Keratinocyte (primary cell): ENCODE measurements around the gene TERT. TPM values are rescaled to one million over a fixed set of nuclear protein-coding genes. Genes with fewer than 3 reads are reported as not detected.

Experiments used
- DNase-seq: peaks from one replicate; pipeline ENCODE4 v3.0.0-alpha.2; 2011; ENCODE audit warnings: low read depth, missing footprints, low spot score
- FAIRE-seq: peaks from 2 replicates; lab custom pipeline; 2011; peaks lifted over from hg19 to GRCh38; lab: Jason Lieb, UNC
- H2AFZ ChIP-seq: 2 replicates; pipeline ENCODE4 v1.6.0; 2012; ENCODE audit warnings: low read length, control low read depth, inconsistent platforms; ENCODE audit not compliant: control insufficient read depth
- H3K27ac ChIP-seq: 2 replicates; pipeline ENCODE4 v1.5.1; 2011; ENCODE audit warnings: low read length; ENCODE audit not compliant: control insufficient read depth, insufficient read depth
- H3K27me3 ChIP-seq: 3 replicates; pipeline ENCODE4 v1.6.0; 2011; ENCODE audit warnings: low read length; ENCODE audit not compliant: control insufficient read depth, insufficient read depth; ENCODE audit errors: extremely low read depth
- H3K36me3 ChIP-seq, 2 experiments: 2 replicates in 1 of 2; 3 replicates in 1 of 2; pipeline ENCODE4 v1.5.1; 2011; ENCODE audit warnings: low read length in 2 of 2, mild to moderate bottlenecking in 1 of 2; ENCODE audit not compliant: control insufficient read depth in 2 of 2, insufficient read depth in 2 of 2; ENCODE audit errors: extremely low read depth in 1 of 2
- H3K4me1 ChIP-seq: 3 replicates; pipeline ENCODE4 v1.5.1; 2011; ENCODE audit warnings: low read length; ENCODE audit not compliant: control insufficient read depth, insufficient read depth; ENCODE audit errors: extremely low read depth
- H3K4me2 ChIP-seq: 3 replicates; pipeline ENCODE4 v1.6.0; 2011; ENCODE audit warnings: low read depth, low read length; ENCODE audit not compliant: control insufficient read depth, insufficient read depth; ENCODE audit errors: extremely low read depth
- H3K4me3 ChIP-seq, 3 experiments: fragments of 200-600 bp in 1 of 3; sonication (generic) in 1 of 3; 2 replicates in 2 of 3; 3 replicates in 1 of 3; pipeline ENCODE4 v1.5.1; 2011 to 2016; ENCODE audit warnings: low read length in 3 of 3, mild to moderate bottlenecking in 3 of 3, control low read depth in 2 of 3, inconsistent platforms in 1 of 3, low read depth in 1 of 3, mixed read lengths in 1 of 3, mixed run types in 1 of 3, moderate library complexity in 1 of 3; ENCODE audit not compliant: control insufficient read depth in 2 of 3, insufficient read depth in 2 of 3; ENCODE audit errors: extremely low read depth in 1 of 3
- H3K79me2 ChIP-seq: 2 replicates; pipeline ENCODE4 v1.6.0; 2012; ENCODE audit warnings: low read length; ENCODE audit not compliant: control insufficient read depth, insufficient read depth
- H3K9ac ChIP-seq: 3 replicates; pipeline ENCODE4 v1.6.0; 2011; ENCODE audit warnings: low read length; ENCODE audit not compliant: control insufficient read depth, insufficient read depth; ENCODE audit errors: extremely low read depth
- H3K9me1 ChIP-seq: 3 replicates; pipeline ENCODE4 v1.6.0; 2011; ENCODE audit warnings: low read length; ENCODE audit not compliant: control insufficient read depth, insufficient read depth; ENCODE audit errors: extremely low read depth
- H3K9me3 ChIP-seq: 2 replicates; pipeline ENCODE4 v1.5.1; 2012; ENCODE audit warnings: low read depth, low read length; ENCODE audit not compliant: control insufficient read depth
- H4K20me1 ChIP-seq: 3 replicates; pipeline ENCODE4 v1.6.0; 2011; ENCODE audit warnings: low read length; ENCODE audit not compliant: control insufficient read depth, insufficient read depth; ENCODE audit errors: extremely low read depth
- EZH2 ChIP-seq: IDR thresholded peaks from one replicate; pipeline ENCODE4 v1.6.1; 2012; ENCODE audit warnings: inconsistent platforms, mild to moderate bottlenecking, low read length, moderate library complexity
- dilution Hi-C: fragments of 300-500 bp; cut with MboI; formaldehyde crosslinking; loops from one replicate; pipeline ENCODE4 v1.7.0; 2020; ENCODE audit warnings: low sequenced_read_pairs; ENCODE audit not compliant: extremely low pct_ligation_motif_present
- polyA plus RNA-seq, 5 experiments: library from polyadenylated mRNA; depleted of rRNA in 3 of 5; stranded (reverse) in 3 of 5; stranded (forward) in 1 of 5; unstranded in 1 of 5; fragments of >200 nt; gene quantifications; 1 replicate in 1 of 5; 2 replicates in 3 of 5; 3 replicates in 1 of 5; pipeline versions ENCODE4 v1.2.1 to v1.2.3, GENCODE V29; 2011 to 2012; ENCODE audit warnings: missing spikeins in 2 of 5, low read depth in 1 of 5, low replicate concordance in 1 of 5
- TF ChIP-seq, protein P1 (sequence below), 3 experiments: IDR thresholded peaks in 1 of 3; conservative IDR thresholded peaks in 1 of 3; optimal IDR thresholded peaks in 1 of 3; 2 replicates in 2 of 3; 3 replicates in 1 of 3; pipeline versions ENCODE3 to v1.5.1; 2011; ENCODE audit warnings: low read length in 3 of 3, mild to moderate bottlenecking in 3 of 3, moderate library complexity in 2 of 3, control low read depth in 1 of 3, inconsistent platforms in 1 of 3; ENCODE audit not compliant: insufficient read depth in 2 of 3; ENCODE audit errors: extremely low read depth in 1 of 3

The TERT gene
- polyA plus RNA-seq, 1 donor (not counting 4 experiments of a cell fraction or from before 2014, with no cell fraction given): not detected

DNA sequence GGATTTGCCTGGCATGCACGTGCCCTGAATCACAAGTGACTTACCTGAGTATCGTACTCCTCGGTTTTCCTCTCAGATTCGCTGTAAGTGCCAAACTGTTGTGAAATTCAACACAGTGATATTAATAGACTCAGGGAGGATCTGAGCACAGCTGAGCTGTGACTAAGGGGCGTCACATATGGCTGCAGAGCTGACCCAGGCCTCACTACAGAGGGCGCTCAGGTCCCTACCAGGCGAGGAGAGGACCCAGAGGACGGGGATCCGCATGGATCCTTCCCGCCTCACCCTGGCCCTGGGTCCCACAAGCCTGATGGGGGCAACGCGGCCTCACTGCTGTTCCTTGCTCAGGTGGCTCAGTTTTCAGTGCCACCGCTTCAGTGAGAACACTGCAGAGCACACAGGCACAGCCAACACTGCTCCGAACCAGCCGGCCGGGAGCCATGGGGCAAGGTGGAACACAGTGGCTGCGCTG lies 29.9 kb upstream of the TERT start:
- peaks cover 14% of the 10 kb centered on the region for H3K4me1 ChIP-seq
- DNase-seq (no peak), FAIRE-seq (no peak)
- no peak overlapping the region for H3K9ac ChIP-seq
- H3K27me3 ChIP-seq: no peaks in the 10 kb centered on the region
- peaks cover 3% of the 10 kb centered on the region for H4K20me1 ChIP-seq
- peaks cover 2% of the 10 kb centered on the region for H3K79me2 ChIP-seq
- H3K9me3 ChIP-seq: peaks cover 4% of the 10 kb centered on the region
- H3K9me1 ChIP-seq: no peaks in the 10 kb centered on the region
- dilution Hi-C loops: no loop called here
- peaks cover 41% of the 10 kb centered on the region in 2 experiments for H3K36me3 ChIP-seq
- TF ChIP-seq EZH2: no peak
- TF ChIP-seq, protein P1, sequence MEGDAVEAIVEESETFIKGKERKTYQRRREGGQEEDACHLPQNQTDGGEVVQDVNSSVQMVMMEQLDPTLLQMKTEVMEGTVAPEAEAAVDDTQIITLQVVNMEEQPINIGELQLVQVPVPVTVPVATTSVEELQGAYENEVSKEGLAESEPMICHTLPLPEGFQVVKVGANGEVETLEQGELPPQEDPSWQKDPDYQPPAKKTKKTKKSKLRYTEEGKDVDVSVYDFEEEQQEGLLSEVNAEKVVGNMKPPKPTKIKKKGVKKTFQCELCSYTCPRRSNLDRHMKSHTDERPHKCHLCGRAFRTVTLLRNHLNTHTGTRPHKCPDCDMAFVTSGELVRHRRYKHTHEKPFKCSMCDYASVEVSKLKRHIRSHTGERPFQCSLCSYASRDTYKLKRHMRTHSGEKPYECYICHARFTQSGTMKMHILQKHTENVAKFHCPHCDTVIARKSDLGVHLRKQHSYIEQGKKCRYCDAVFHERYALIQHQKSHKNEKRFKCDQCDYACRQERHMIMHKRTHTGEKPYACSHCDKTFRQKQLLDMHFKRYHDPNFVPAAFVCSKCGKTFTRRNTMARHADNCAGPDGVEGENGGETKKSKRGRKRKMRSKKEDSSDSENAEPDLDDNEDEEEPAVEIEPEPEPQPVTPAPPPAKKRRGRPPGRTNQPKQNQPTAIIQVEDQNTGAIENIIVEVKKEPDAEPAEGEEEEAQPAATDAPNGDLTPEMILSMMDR (optimal IDR thresholded peaks at IDR 0.05 in 1 of 3, IDR thresholded peaks at IDR 0.05 in 1 of 3, conservative IDR thresholded peaks at IDR 0.05 in 1 of 3; ENCODE audit: extremely low read depth in 1 of 3, insufficient read depth in 2 of 3, low read length in 3 of 3): no peak
- no peak overlapping the region for H2AFZ ChIP-seq
- H3K4me3 ChIP-seq: no peak overlapping the region
- H3K4me2 ChIP-seq: no peak overlapping the region
- no peak overlapping the region for H3K27ac ChIP-seq

DNA sequence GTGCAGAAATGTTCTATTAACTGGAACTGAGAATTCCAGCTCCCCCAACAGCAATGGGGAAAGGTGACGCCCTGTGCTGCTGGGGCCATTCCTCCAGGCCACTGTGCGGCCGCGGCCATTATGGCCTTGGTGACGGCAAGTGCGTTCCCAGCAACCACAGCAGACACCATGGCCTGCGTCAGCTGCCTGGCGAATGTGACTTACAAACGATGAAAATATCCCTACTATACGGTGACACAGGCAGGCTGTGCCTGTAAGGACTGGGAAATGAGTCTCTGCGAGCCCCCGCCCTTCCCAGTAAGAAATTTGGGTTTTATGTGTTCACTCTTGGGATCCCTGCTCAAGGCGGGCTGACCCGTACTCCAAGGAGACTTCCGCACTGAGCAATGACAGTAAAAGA lies 29.4 kb upstream of the TERT start:
- Histone ChIP-seq H2AFZ (no peak overlapping the region), H3K4me1 (peaks cover 12% of the 10 kb centered on the region), H3K27ac (no peak overlapping the region), H3K27me3 (no peaks in the 10 kb centered on the region), H3K36me3 (peaks cover 41 to 45% of the 10 kb centered on the region in 2 experiments), H3K9me1 (no peaks in the 10 kb centered on the region), H3K4me2 (no peak overlapping the region), H3K9ac (no peak overlapping the region), H3K4me3 (no peak overlapping the region), H3K79me2 (peaks cover 2% of the 10 kb centered on the region), H3K9me3 (peaks cover 4% of the 10 kb centered on the region), H4K20me1 (peaks cover 3% of the 10 kb centered on the region)
- TF ChIP-seq, protein P1 (optimal IDR thresholded peaks at IDR 0.05 in 1 of 3, IDR thresholded peaks at IDR 0.05 in 1 of 3, conservative IDR thresholded peaks at IDR 0.05 in 1 of 3; ENCODE audit: extremely low read depth in 1 of 3, insufficient read depth in 2 of 3, low read length in 3 of 3): no peak
- dilution Hi-C loops: no loop called here
- DNase-seq (no peak), FAIRE-seq (no peak)
